ENCODE measurements around the gene ITPA.

The ITPA gene

GRCh38 chr20:3226864-3227263 lies 17.6 kb downstream of the ITPA start:
- Histone ChIP-seq H4K20me1 (ENCODE audit: insufficient read depth, low read length, poor library complexity, severe bottlenecking) (no peaks in the 10 kb centered on the region), H2AFZ (ENCODE audit: low read length) (no peak overlapping the region), H3F3A (ENCODE audit: low read depth) (no peaks in the 10 kb centered on the region), H3K9me3 (ENCODE audit: insufficient read depth, low read depth, low read length) (no peaks in the 10 kb centered on the region), H3K36me3 (ENCODE audit: insufficient read depth, low read length) (peaks cover 6% of the 10 kb centered on the region; the same call in 1 of the 2 replicates), H3K4me1 (ENCODE audit: insufficient read depth, low read length, poor library complexity, severe bottlenecking) (peaks cover 17% of the 10 kb centered on the region), H3K79me2 (ENCODE audit: insufficient read depth, low read length) (no peaks in the 10 kb centered on the region), H3K9ac (ENCODE audit: low read depth, low read length, poor library complexity, severe bottlenecking) (no peak overlapping the region), H3K4me2 (ENCODE audit: low read depth, low read length, poor library complexity, severe bottlenecking) (no peak overlapping the region), H3K4me3 (ENCODE audit: low read length, poor library complexity, severe bottlenecking) (no peak overlapping the region), H3K9me2 (replicated peaks; ENCODE audit: low read depth, low read length) (no peaks in the 10 kb centered on the region), H3K27me3 (ENCODE audit: insufficient read depth, low read length, poor library complexity, severe bottlenecking) (no peaks in the 10 kb centered on the region)
- TF ChIP-seq EZH2phosphoT487 (IDR thresholded peaks at IDR 0.05; ENCODE audit: borderline replicate concordance) (no peak), CTCF (conservative IDR thresholded peaks at IDR 0.05; ENCODE audit: low read length) (no peak)

- Histone ChIP-seq H3K9me2 (replicated peaks; ENCODE audit: low read depth, low read length) (no peaks in the 10 kb centered on the region), H3K79me2 (ENCODE audit: insufficient read depth, low read length) (no peaks in the 10 kb centered on the region)
These were observed 18.2 kb downstream of the ITPA start for GRCh38 chr20:3227506-3227905.

GRCh38 chr20:3227936-3228749 lies 18.8 kb downstream of the ITPA start:
- Histone ChIP-seq H3K4me2 (ENCODE audit: low read depth, low read length, poor library complexity, severe bottlenecking) (no peak overlapping the region), H3K4me3 (ENCODE audit: low read length, poor library complexity, severe bottlenecking) (no peak overlapping the region), H4K20me1 (ENCODE audit: insufficient read depth, low read length, poor library complexity, severe bottlenecking) (no peaks in the 10 kb centered on the region), H3K27me3 (ENCODE audit: insufficient read depth, low read length, poor library complexity, severe bottlenecking) (no peaks in the 10 kb centered on the region), H3K79me2 (ENCODE audit: insufficient read depth, low read length) (no peaks in the 10 kb centered on the region), H3K36me3 (ENCODE audit: insufficient read depth, low read length) (peaks cover 3% of the 10 kb centered on the region; the same call in 1 of the 2 replicates), H3F3A (ENCODE audit: low read depth) (no peaks in the 10 kb centered on the region), H2AFZ (ENCODE audit: low read length) (no peak overlapping the region), H3K9me3 (ENCODE audit: insufficient read depth, low read depth, low read length) (no peaks in the 10 kb centered on the region), H3K9me2 (replicated peaks; ENCODE audit: low read depth, low read length) (no peaks in the 10 kb centered on the region), H3K9ac (ENCODE audit: low read depth, low read length, poor library complexity, severe bottlenecking) (no peak overlapping the region), H3K4me1 (ENCODE audit: insufficient read depth, low read length, poor library complexity, severe bottlenecking) (peaks cover 7% of the 10 kb centered on the region)
- no peak for TF ChIP-seq EZH2phosphoT487 (IDR thresholded peaks at IDR 0.05; ENCODE audit: borderline replicate concordance)
- TF ChIP-seq CTCF (conservative IDR thresholded peaks at IDR 0.05; ENCODE audit: low read length), result no peak

More at GRCh38 chr20:3227506-3227905, 18.2 kb downstream of the ITPA start:
- H3K9ac ChIP-seq (ENCODE audit: low read depth, low read length, poor library complexity, severe bottlenecking), result no peak overlapping the region
- no peaks in the 10 kb centered on the region for H4K20me1 ChIP-seq (ENCODE audit: insufficient read depth, low read length, poor library complexity, severe bottlenecking)
- peaks cover 4% of the 10 kb centered on the region; the same call in 1 of the 2 replicates for H3K36me3 ChIP-seq (ENCODE audit: insufficient read depth, low read length)
- H3K4me3 ChIP-seq (ENCODE audit: low read length, poor library complexity, severe bottlenecking), result no peak overlapping the region
- no peak for TF ChIP-seq EZH2phosphoT487 (IDR thresholded peaks at IDR 0.05; ENCODE audit: borderline replicate concordance)
- TF ChIP-seq CTCF (conservative IDR thresholded peaks at IDR 0.05; ENCODE audit: low read length), result no peak
- H3K4me1 ChIP-seq (ENCODE audit: insufficient read depth, low read length, poor library complexity, severe bottlenecking), result peaks cover 12% of the 10 kb centered on the region
- H3K9me3 ChIP-seq (ENCODE audit: insufficient read depth, low read depth, low read length), result no peaks in the 10 kb centered on the region
- H3K27me3 ChIP-seq (ENCODE audit: insufficient read depth, low read length, poor library complexity, severe bottlenecking), result no peaks in the 10 kb centered on the region
- no peak overlapping the region for H3K4me2 ChIP-seq (ENCODE audit: low read depth, low read length, poor library complexity, severe bottlenecking)
- no peaks in the 10 kb centered on the region for H3F3A ChIP-seq (ENCODE audit: low read depth)
- no peak overlapping the region for H2AFZ ChIP-seq (ENCODE audit: low read length)

All from Loucy (cell line).